GM12891 (cell line): ENCODE data around the gene CCDC57.
A peak's percentile ranks its signal among the peaks of the same experiment; 100 is the strongest.

Source experiments
- PAX5 ChIP-seq: IDR thresholded peaks from 2 replicates; pipeline ENCODE4 v1.6.1; 2011; ENCODE audit warnings: low read length, moderate library complexity, mild to moderate bottlenecking; ENCODE audit not compliant: insufficient read depth, severe bottlenecking
- POLR2A ChIP-seq: IDR thresholded peaks from 2 replicates; pipeline ENCODE4 v1.6.1; 2011; ENCODE audit warnings: low read depth, low read length, control low read depth
- POLR2AphosphoS5 ChIP-seq: IDR thresholded peaks from 2 replicates; pipeline ENCODE4 v1.6.1; 2011; ENCODE audit warnings: low read depth, low read length, control low read depth
- SPI1 ChIP-seq: IDR thresholded peaks from 2 replicates; pipeline ENCODE4 v1.6.1; 2011; ENCODE audit warnings: low read depth, low read length, control low read depth
- TAF1 ChIP-seq: IDR thresholded peaks from 2 replicates; pipeline ENCODE4 v1.6.1; 2011; ENCODE audit warnings: low read depth, low read length, control low read depth

DNA sequence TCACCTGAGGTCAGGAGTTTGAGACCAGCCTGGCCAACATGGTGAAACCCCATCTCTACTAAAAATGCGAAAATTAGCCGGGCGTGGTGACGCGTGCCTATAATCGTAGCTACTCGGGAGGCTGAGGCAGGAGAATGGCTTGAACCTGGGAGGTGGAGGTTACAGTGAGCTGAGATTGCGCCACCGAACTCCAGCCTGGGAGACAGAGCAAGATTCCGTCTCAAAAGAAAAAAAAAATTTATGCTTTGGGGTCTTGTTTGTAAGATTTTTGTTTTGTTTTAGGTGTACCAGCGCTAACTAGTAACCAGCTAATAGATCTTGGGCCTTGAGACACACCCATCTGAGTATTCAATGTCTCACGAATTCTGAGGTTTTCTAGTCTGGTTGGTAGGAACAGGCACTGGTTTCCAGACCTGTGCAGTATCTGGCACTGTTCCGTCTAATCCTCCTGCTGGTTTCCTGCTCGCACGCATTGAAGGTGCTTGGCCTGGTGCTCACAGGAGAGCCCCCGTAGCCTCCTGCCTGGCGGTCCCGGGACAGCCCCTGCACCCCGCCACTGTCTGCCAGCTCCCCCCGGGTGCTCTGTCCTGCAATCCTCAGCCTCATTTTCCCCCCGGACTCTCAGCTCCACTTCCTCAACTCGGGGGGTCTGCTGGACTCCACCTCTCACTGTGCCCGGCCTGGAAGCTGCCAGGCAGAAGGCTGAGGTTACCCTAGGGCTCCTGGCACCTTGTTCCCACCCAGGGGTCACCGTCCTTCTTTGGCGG, 136.4 kb downstream of the CCDC57 start:
- TF ChIP-seq POLR2AphosphoS5 (0 out of 2 replicates have a peak, but pooled peaks have one; percentile 20), POLR2A (no peak), SPI1 (no peak), TAF1 (no peak), PAX5 (no peak)
